A673 (cell line): ENCODE results near the gene TSGA10. TPM values are rescaled to one million over a fixed set of nuclear protein-coding genes. Genes with fewer than 3 reads are reported as not detected.

Source experiments
- BruUV-seq: library from RNA; stranded (reverse); fragments of 400-500 nt; replicated peaks from 2 replicates; lab custom pipeline; 2021; lab: Mats Ljungman, UMichigan
- CTCF ChIA-PET: fragments of 300-600 bp; sonication (Branson Sonifier 250); formaldehyde crosslinking; loops from one replicate; lab custom pipeline; 2022; ENCODE audit warnings: antibody characterized with exemption; lab: Charles Lee
- POLR2A ChIA-PET: fragments of 300-600 bp; sonication (Branson Sonifier 250); formaldehyde crosslinking; loops from one replicate; lab custom pipeline; 2022; ENCODE audit warnings: antibody characterized with exemption; ENCODE audit not compliant: low non-redundant PET; lab: Charles Lee
- DNase-seq: peaks from one replicate; pipeline ENCODE4 v3.0.0-alpha.2; 2015; ENCODE audit warnings: low spot score
- H3K27ac ChIP-seq: fragments of 200-600 bp; sonication (generic); 2 replicates; pipeline ENCODE4 v1.5.1; 2016; ENCODE audit warnings: mixed run types, low read depth, mild to moderate bottlenecking, mixed read lengths, antibody characterized with exemption, low read length; ENCODE audit not compliant: poor library complexity, severe bottlenecking
- H3K27me3 ChIP-seq: fragments of 200-600 bp; sonication (generic); replicated peaks from 2 replicates; pipeline ENCODE4 v1.6.1; 2017; ENCODE audit warnings: mixed run types, low read depth, mild to moderate bottlenecking, mixed read lengths, antibody characterized with exemption, low read length; ENCODE audit not compliant: insufficient read depth, poor library complexity
- H3K36me3 ChIP-seq: fragments of 200-600 bp; sonication (generic); 2 replicates; pipeline ENCODE4 v1.6.1; 2016; ENCODE audit warnings: mixed run types, mild to moderate bottlenecking, mixed read lengths, antibody characterized with exemption, low read length; ENCODE audit not compliant: insufficient read depth, poor library complexity, severe bottlenecking
- H3K4me1 ChIP-seq: fragments of 200-600 bp; sonication (generic); 2 replicates; pipeline ENCODE4 v1.6.1; 2017; ENCODE audit warnings: mixed run types, mild to moderate bottlenecking, mixed read lengths, antibody characterized with exemption, low read length; ENCODE audit not compliant: insufficient read depth, poor library complexity, severe bottlenecking
- H3K4me3 ChIP-seq: fragments of 200-600 bp; sonication (generic); 2 replicates; pipeline ENCODE4 v1.5.1; 2016; ENCODE audit warnings: low read depth, mixed run types, mild to moderate bottlenecking, mixed read lengths, low read length; ENCODE audit not compliant: poor library complexity, severe bottlenecking
- H3K9me3 ChIP-seq: fragments of 200-600 bp; sonication (generic); 2 replicates; pipeline ENCODE4 v1.6.1; 2016; ENCODE audit warnings: mixed run types, low read depth, mild to moderate bottlenecking, mixed read lengths, antibody characterized with exemption, low read length; ENCODE audit not compliant: poor library complexity, severe bottlenecking
- CTCF ChIP-seq: fragments of 300-800, 200-600 bp; sonication (generic); conservative IDR thresholded peaks from 2 replicates; pipeline ENCODE4 v1.5.1; 2017; ENCODE audit warnings: low read depth, mild to moderate bottlenecking, antibody characterized with exemption, low read length, moderate library complexity, mixed read lengths
- EZH2 ChIP-seq: fragments of 200-600 bp; sonication (generic); IDR thresholded peaks from 2 replicates; pipeline ENCODE4 v1.6.1; 2017; ENCODE audit warnings: borderline replicate concordance, low read depth, mild to moderate bottlenecking, mixed read lengths, antibody characterized with exemption, low read length; ENCODE audit not compliant: poor library complexity, severe bottlenecking
- intact Hi-C: fragments of 100-400 bp; cut with micrococcal nuclease; formaldehyde crosslinking; loops from one replicate; pipeline ENCODE4 v1.10.0; 2022; ENCODE audit not compliant: unreplicated experiment
- total RNA-seq: library from RNA; stranded (reverse); gene quantifications from 2 replicates; pipeline ENCODE4 v1.2.3, GENCODE V29; 2021

TSGA10 gene
- total RNA-seq, 1 experiment from 2014 or later = 2.5 TPM

DNA sequence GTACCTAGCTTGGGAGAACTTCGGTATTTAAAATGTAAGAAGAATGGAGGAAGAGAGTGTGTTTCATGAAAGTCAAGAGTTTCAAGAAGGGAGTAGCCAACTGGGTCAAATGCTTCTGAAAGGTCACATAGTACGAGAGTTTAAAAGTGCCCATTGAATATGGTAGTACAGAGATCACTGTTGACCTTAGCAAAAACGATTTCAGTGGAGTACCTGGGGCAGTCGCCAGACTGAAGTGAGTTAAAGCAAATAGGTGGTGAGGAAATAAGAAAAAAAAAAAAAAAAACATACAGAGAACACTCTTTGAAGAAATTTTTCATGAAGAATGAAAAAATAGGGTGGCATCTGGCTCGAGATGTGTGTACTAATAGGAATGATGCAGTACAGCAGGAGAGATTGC is 11.5 kb upstream of the TSGA10 start:
- Histone ChIP-seq H3K4me3 (no peak overlapping the region), H3K9me3 (no peaks in the 10 kb centered on the region), H3K36me3 (peaks cover 19% of the 10 kb centered on the region), H3K27ac (no peak overlapping the region), H3K27me3 (no peaks in the 10 kb centered on the region), H3K4me1 (no peaks in the 10 kb centered on the region)
- BruUV-seq = no TSS peak
- DNase-seq = no peak
- ChIA-PET CTCF (no interaction called here), POLR2A (no interaction called here)
- intact Hi-C loops = no loop called here
- TF ChIP-seq EZH2 (no peak), CTCF (no peak)

DNA sequence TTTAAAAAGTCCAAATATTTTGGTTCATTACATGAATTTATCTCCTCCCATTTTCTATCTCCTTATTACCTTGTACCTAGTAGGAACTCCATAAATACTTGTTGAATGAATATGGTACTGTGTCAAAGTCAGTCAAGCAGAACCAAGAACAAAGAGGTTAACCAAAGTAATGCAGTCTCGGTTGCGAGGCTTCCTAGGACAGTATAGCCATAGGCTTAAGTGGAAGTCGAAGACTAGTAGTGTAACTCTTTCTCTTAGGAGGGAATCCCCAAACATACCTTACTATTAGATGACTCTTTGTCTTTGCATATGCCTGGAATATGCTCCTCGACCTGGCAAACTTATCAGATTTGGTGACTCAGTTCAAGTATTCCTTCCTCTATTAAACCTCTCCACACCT is 4.9 kb upstream of the TSGA10 start:
- no peak overlapping the region for H3K4me3 ChIP-seq
- no peaks in the 10 kb centered on the region for H3K27me3 ChIP-seq
- BruUV-seq = no TSS peak
- DNase-seq = no peak
- intact Hi-C loops = no loop called here
- no peak overlapping the region for H3K27ac ChIP-seq
- ChIA-PET CTCF (no interaction called here), POLR2A (no interaction called here)
- no peaks in the 10 kb centered on the region for H3K9me3 ChIP-seq
- H3K36me3 ChIP-seq = no peaks in the 10 kb centered on the region
- H3K4me1 ChIP-seq = no peaks in the 10 kb centered on the region
- TF ChIP-seq EZH2 (no peak), CTCF (no peak)

- Histone ChIP-seq H3K36me3 (no peaks in the 10 kb centered on the region), H3K4me3 (no peak overlapping the region), H3K27me3 (no peaks in the 10 kb centered on the region), H3K4me1 (no peaks in the 10 kb centered on the region), H3K9me3 (no peaks in the 10 kb centered on the region), H3K27ac (no peak overlapping the region)
- DNase-seq = no peak
- TF ChIP-seq EZH2 (no peak), CTCF (peak; percentile 39; the same call in 1 of the 2 replicates)
- POLR2A ChIA-PET = no interaction called here
- no TSS peak for BruUV-seq
- CTCF ChIA-PET = no interaction called here
- intact Hi-C loops = no loop called here
Measured at GRCh38 chr2:99158599-99158998, 3.9 kb upstream of the TSGA10 start.
